SK-N-SH treated with all-trans-retinoic acid at 6 μM for 48 hours (cell line): Measurements from ENCODE around the gene CHL1.

Source experiments
- ESRRG ChIP-seq: fragments of 250-450 bp; sonication (Bioruptor Pico); IDR thresholded peaks from 2 replicates; pipeline ENCODE4 v1.6.1; 2021; ENCODE audit warnings: mild to moderate bottlenecking
- ZFP3 ChIP-seq: fragments of 250-450 bp; sonication (Bioruptor Pico); IDR thresholded peaks from 2 replicates; pipeline ENCODE4 v1.5.0; 2020; ENCODE audit warnings: mild to moderate bottlenecking, moderate library complexity

GRCh38 chr3:278300-279064 is 81.9 kb downstream of the CHL1 start:
- TF ChIP-seq ESRRG (CRISPR knock-in tag) (no peak), ZFP3 (no peak)
